Measurements from ENCODE around the gene CEP85. TPM values are rescaled to one million over a fixed set of nuclear protein-coding genes. Genes with fewer than 3 reads are reported as not detected.

Gene CEP85
- total RNA-seq, 1 experiment from 2014 or later: 19.7 TPM

DNA sequence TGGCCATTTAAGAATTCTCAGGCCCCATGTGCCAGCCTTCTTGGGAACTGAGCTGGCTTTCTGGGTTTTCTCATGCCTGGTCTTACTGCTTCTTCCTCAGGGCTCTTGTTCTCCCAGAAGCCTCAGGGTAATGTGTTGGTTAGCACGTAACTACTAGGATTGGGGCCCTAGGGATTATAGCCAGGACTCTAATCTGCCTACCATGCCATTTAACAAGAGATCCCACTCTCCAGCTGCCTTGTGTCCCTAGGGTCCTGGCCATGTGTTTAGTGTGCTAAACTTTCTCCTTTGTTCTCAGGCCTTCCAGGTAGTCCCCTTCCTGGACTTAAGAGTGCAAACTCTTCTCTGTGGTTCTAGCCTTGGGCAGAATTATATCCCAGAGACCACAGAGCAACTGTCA is 43.7 kb downstream of the CEP85 start:
- no peak for DNase-seq
- H3K4me3 ChIP-seq (ENCODE audit: low read depth, low read length): no peak overlapping the region
- POLR2A ChIA-PET: no interaction called here
- H3K9me3 ChIP-seq: no peaks in the 10 kb centered on the region
- Mint-ChIP-seq H3K27me3 (ENCODE audit: insufficient read depth, unreplicated experiment) (no peaks in the 10 kb centered on the region), H3K4me3 (ENCODE audit: unreplicated experiment) (no peak overlapping the region), H3K36me3 (ENCODE audit: insufficient read depth, unreplicated experiment) (peaks cover 56% of the 10 kb centered on the region), H3K9me3 (ENCODE audit: unreplicated experiment) (no peaks in the 10 kb centered on the region), H3K27ac (ENCODE audit: unreplicated experiment) (peak overlapping the region; percentile 51), H3K4me1 (ENCODE audit: low read depth, unreplicated experiment) (peaks cover 32% of the 10 kb centered on the region)
- peaks cover 4% of the 10 kb centered on the region for H3K36me3 ChIP-seq (ENCODE audit: control insufficient read depth, insufficient read depth, low read length)
- TF ChIP-seq, protein P1, sequence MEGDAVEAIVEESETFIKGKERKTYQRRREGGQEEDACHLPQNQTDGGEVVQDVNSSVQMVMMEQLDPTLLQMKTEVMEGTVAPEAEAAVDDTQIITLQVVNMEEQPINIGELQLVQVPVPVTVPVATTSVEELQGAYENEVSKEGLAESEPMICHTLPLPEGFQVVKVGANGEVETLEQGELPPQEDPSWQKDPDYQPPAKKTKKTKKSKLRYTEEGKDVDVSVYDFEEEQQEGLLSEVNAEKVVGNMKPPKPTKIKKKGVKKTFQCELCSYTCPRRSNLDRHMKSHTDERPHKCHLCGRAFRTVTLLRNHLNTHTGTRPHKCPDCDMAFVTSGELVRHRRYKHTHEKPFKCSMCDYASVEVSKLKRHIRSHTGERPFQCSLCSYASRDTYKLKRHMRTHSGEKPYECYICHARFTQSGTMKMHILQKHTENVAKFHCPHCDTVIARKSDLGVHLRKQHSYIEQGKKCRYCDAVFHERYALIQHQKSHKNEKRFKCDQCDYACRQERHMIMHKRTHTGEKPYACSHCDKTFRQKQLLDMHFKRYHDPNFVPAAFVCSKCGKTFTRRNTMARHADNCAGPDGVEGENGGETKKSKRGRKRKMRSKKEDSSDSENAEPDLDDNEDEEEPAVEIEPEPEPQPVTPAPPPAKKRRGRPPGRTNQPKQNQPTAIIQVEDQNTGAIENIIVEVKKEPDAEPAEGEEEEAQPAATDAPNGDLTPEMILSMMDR (IDR thresholded peaks at IDR 0.05; ENCODE audit: insufficient read depth in 1 of 2, low read depth in 1 of 2, low read length in 1 of 2, severe bottlenecking in 1 of 2, unreplicated experiment in 1 of 2): no peak
- intact Hi-C loops (cut with micrococcal nuclease; ENCODE audit: unreplicated experiment): loop anchor here (2.0 kb wide), 1 partner anchor 43 kb away; the partner anchor contains the start of gene CEP85
- H3K27me3 ChIP-seq (replicated peaks; ENCODE audit: control insufficient read depth, insufficient read depth, low read length): no peaks in the 10 kb centered on the region
- CTCF ChIA-PET: interaction anchor here (0.6 to 1.5 kb wide), 4 partner anchors 31 to 140 kb away, joined by 3 to 5 read pairs (median 4); partner anchors contain the start of genes CATSPER4 and ZNF593
- BruUV-seq (replicated peaks): no TSS peak
- peaks cover 41% of the 10 kb centered on the region for H3K4me1 ChIP-seq

DNA sequence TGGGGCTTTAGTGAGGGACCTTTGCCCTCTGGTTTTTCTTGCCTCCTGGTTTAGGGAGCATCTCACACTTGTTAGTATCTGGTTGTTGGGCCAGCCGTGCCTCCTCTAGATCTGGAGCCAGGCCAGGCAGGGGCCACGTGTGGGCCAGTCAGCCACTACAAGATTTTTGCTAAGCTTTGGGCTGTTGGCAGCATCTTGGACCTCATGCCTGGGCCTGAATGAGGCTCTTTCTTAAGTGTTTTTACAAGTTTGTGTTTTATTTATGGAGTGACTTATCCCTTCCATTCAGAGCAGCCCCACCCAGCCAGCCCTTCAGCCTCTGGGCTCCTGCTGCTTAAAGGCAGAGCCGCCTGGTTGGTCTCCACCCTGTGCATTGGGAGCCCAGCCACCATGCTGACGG is 44.3 kb downstream of the CEP85 start:
- Mint-ChIP-seq H3K36me3 (ENCODE audit: insufficient read depth, unreplicated experiment) (peaks cover 51% of the 10 kb centered on the region), H3K4me3 (ENCODE audit: unreplicated experiment) (no peak overlapping the region), H3K9me3 (ENCODE audit: unreplicated experiment) (no peaks in the 10 kb centered on the region), H3K27ac (ENCODE audit: unreplicated experiment) (peak overlapping the region; percentile 72), H3K4me1 (ENCODE audit: low read depth, unreplicated experiment) (peaks cover 32% of the 10 kb centered on the region), H3K27me3 (ENCODE audit: insufficient read depth, unreplicated experiment) (no peaks in the 10 kb centered on the region)
- TF ChIP-seq, protein P1 (IDR thresholded peaks at IDR 0.05; ENCODE audit: insufficient read depth in 1 of 2, low read depth in 1 of 2, low read length in 1 of 2, severe bottlenecking in 1 of 2, unreplicated experiment in 1 of 2): no peak
- Histone ChIP-seq H3K27me3 (replicated peaks; ENCODE audit: control insufficient read depth, insufficient read depth, low read length) (no peaks in the 10 kb centered on the region), H3K36me3 (ENCODE audit: control insufficient read depth, insufficient read depth, low read length) (peaks cover 4% of the 10 kb centered on the region), H3K9me3 (no peaks in the 10 kb centered on the region), H3K4me1 (peaks cover 41% of the 10 kb centered on the region), H3K4me3 (ENCODE audit: low read depth, low read length) (no peak overlapping the region)
- ChIA-PET POLR2A (no interaction called here), CTCF (interaction anchor here (1.5 kb wide), 2 partner anchors 88 to 108 kb away, joined by 3 to 4 read pairs; partner anchors contain the start of genes CATSPER4 and ZNF593)
- intact Hi-C loops (cut with micrococcal nuclease; ENCODE audit: unreplicated experiment): loop anchor here (2.0 kb wide), 1 partner anchor 44 kb away; the partner anchor contains the start of gene CEP85
- BruUV-seq (replicated peaks): no TSS peak
- no peak for DNase-seq

DNA sequence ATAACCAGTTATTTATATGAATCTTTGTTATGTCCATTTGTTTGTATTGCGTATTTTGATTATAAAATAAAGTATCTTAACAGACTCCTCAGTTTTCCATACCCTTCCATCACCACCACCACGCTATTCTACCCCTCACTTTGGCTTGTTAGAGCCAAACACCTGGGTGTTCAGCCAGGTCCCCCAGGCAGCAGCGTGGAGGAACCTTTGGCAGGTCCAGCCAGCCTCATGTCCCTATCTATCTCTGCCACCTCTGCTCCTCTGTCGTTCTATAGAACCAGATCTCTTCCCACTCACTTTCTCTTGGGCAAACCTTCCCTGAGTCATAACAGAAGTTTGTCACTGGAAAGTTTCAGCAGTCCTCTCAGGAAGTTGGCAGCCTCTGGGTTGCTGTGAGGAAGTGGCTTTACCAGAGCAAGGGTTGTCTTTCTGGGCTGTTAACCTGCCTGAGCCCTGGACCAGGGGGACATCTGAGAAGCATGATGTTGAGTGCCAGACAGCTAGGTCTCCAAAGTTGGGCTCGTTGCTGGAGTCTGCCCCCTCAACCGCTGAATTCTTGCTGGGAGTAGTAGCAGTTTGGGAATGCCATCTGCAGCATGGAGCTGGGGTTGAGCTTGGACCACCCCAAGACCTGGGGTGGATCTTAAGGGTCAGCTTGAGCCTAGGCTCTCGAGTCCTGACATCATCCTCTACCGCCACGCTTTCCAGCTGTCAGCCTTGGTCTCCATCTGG is 44.9 kb downstream of the CEP85 start:
- Mint-ChIP-seq H3K4me1 (ENCODE audit: low read depth, unreplicated experiment) (peaks cover 32% of the 10 kb centered on the region), H3K27me3 (ENCODE audit: insufficient read depth, unreplicated experiment) (no peaks in the 10 kb centered on the region), H3K4me3 (ENCODE audit: unreplicated experiment) (peak overlapping the region; percentile 88), H3K36me3 (ENCODE audit: insufficient read depth, unreplicated experiment) (peaks cover 50% of the 10 kb centered on the region), H3K27ac (ENCODE audit: unreplicated experiment) (peak overlapping the region; percentile 81), H3K9me3 (ENCODE audit: unreplicated experiment) (no peaks in the 10 kb centered on the region)
- Histone ChIP-seq H3K4me3 (ENCODE audit: low read depth, low read length) (peak overlapping the region; percentile 82), H3K4me1 (peaks cover 41% of the 10 kb centered on the region), H3K9me3 (no peaks in the 10 kb centered on the region), H3K36me3 (ENCODE audit: control insufficient read depth, insufficient read depth, low read length) (peaks cover 4% of the 10 kb centered on the region), H3K27me3 (replicated peaks; ENCODE audit: control insufficient read depth, insufficient read depth, low read length) (no peaks in the 10 kb centered on the region)
- DNase-seq: no peak
- BruUV-seq (replicated peaks): TSS peak; percentile 41
- intact Hi-C loops (cut with micrococcal nuclease; ENCODE audit: unreplicated experiment): loop anchor here (2.0 kb wide), 1 partner anchor 44 kb away; the partner anchor contains the start of gene CEP85
- ChIA-PET CTCF (interaction anchor here (0.6 to 1.8 kb wide), 7 partner anchors 21 to 176 kb away, joined by 3 to 7 read pairs (median 4); partner anchors contain the start of genes CATSPER4 and CEP85), POLR2A (interaction anchor here (1.4 kb wide), 1 partner anchor 109 kb away, joined by 4 read pairs; the partner anchor contains the start of gene ZNF593)
- TF ChIP-seq, protein P1 (IDR thresholded peaks at IDR 0.05; ENCODE audit: insufficient read depth in 1 of 2, low read depth in 1 of 2, low read length in 1 of 2, severe bottlenecking in 1 of 2, unreplicated experiment in 1 of 2): no peak

Data from Caco-2 (cell line).